ENCODE results near the gene ACY1. TPM values are rescaled to one million over a fixed set of nuclear protein-coding genes. Genes with fewer than 3 reads are reported as not detected.

ACY1 gene
- total RNA-seq, 1 experiment from 2014 or later = 62.6 TPM

DNA sequence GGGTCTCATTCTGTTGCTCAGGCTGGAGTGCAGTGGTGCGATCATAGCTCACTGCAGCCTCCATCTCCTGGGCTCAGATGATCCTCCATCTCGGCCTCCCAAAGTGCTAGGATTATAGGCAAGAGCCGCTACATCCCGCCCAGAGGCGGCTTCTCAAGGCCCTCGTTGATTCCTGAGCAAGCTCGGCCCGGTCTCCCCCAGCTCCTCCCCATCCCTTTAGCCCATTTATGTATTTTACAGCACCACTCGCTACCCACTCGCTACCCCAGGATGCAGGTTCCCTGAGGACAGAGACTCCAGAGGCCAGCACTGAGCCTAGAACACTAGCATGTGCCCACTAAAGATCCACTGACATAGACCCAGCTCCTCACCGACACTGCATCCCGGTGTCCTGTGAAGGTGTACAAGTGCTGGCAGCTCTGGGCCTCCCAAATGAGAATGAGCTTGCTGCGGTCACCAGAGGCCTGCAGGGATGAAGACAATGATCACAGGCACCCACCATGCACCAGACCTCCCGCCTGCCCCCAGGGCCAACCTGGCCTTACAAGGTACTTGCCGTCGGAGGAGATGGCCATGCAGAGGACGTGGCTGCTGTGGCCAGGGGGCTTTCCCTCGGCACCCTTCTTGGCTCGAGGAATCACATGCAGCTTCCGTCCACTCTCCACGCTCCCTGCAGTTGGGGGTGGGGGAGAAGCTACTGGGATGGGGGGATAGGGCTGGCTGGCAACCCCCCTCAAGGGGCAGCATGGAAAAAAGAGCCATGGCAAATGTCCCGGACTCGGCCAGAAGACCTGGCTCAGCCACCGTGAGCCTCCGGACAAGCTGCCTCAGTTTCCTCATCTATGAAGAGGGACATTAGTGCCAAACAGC lies 47.2 kb upstream of the ACY1 start:
- H4K5ac ChIP-seq (ENCODE audit: insufficient read length, low read depth, low read length) = no peak overlapping the region
- Mint-ChIP-seq H3K36me3 (ENCODE audit: insufficient read depth in 1 of 3, low read depth in 3 of 3) (peaks cover 58 to 88% (median 77%) of the 10 kb centered on the region in 3 experiments; a peak in 6 of 7 replicates), H3K27ac (no peak overlapping the region), H3K4me1 (peaks cover 11% of the 10 kb centered on the region in 2 experiments), H3K9me3 (no peaks in the 10 kb centered on the region; a peak in 1 of 5 replicates), H3K4me3 (no peak overlapping the region), H3K27me3 (ENCODE audit: low read depth) (no peaks in the 10 kb centered on the region; the same call in 1 of the 2 replicates)
- DNase-seq = no peak
- no peak overlapping the region for H2BK5ac ChIP-seq (ENCODE audit: insufficient read length, low read length)
- H4K91ac ChIP-seq (ENCODE audit: insufficient read length, low read depth, low read length) = no peak overlapping the region
- no peak overlapping the region for H2AK5ac ChIP-seq (ENCODE audit: insufficient read length, low read length)
- H3K79me2 ChIP-seq (ENCODE audit: insufficient read depth, low read length) = peaks cover 9% of the 10 kb centered on the region
- no peak overlapping the region for H3T11ph ChIP-seq (ENCODE audit: low read length)
- H3K23ac ChIP-seq (ENCODE audit: insufficient read length, low read depth, low read length) = no peak overlapping the region
- H3K79me1 ChIP-seq (ENCODE audit: insufficient read depth, low read depth, low read length, poor library complexity, severe bottlenecking) = peaks cover 12% of the 10 kb centered on the region
- H3K14ac ChIP-seq (ENCODE audit: insufficient read depth, low read length) = no peak overlapping the region
- H2BK120ac ChIP-seq (ENCODE audit: low read depth, low read length, poor library complexity, severe bottlenecking) = no peak overlapping the region
- H2AFZ ChIP-seq (ENCODE audit: low read length) = no peak overlapping the region
- H4K20me1 ChIP-seq (ENCODE audit: control insufficient read depth, insufficient read depth, insufficient read length) = no peaks in the 10 kb centered on the region
- H3K56ac ChIP-seq (ENCODE audit: insufficient read length, low read depth, low read length) = no peak overlapping the region
- H2BK12ac ChIP-seq (ENCODE audit: insufficient read length, low read depth, low read length) = no peak overlapping the region
- H3K9me3 ChIP-seq (ENCODE audit: control insufficient read depth, low read depth, low read length) = no peaks in the 10 kb centered on the region
- no peak overlapping the region for H3K4me2 ChIP-seq (ENCODE audit: insufficient read depth, insufficient read length, low read length)
- peaks cover 4% of the 10 kb centered on the region for H3K23me2 ChIP-seq (ENCODE audit: insufficient read length, low read depth, low read length, poor library complexity, severe bottlenecking)
- H3K27ac ChIP-seq (ENCODE audit: insufficient read length, low read depth, low read length) = no peak overlapping the region
- TF ChIP-seq, protein P1, sequence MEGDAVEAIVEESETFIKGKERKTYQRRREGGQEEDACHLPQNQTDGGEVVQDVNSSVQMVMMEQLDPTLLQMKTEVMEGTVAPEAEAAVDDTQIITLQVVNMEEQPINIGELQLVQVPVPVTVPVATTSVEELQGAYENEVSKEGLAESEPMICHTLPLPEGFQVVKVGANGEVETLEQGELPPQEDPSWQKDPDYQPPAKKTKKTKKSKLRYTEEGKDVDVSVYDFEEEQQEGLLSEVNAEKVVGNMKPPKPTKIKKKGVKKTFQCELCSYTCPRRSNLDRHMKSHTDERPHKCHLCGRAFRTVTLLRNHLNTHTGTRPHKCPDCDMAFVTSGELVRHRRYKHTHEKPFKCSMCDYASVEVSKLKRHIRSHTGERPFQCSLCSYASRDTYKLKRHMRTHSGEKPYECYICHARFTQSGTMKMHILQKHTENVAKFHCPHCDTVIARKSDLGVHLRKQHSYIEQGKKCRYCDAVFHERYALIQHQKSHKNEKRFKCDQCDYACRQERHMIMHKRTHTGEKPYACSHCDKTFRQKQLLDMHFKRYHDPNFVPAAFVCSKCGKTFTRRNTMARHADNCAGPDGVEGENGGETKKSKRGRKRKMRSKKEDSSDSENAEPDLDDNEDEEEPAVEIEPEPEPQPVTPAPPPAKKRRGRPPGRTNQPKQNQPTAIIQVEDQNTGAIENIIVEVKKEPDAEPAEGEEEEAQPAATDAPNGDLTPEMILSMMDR (conservative IDR thresholded peaks at IDR 0.05) = no peak
- no peak overlapping the region for H3K18ac ChIP-seq (ENCODE audit: insufficient read length, low read depth, low read length)
- no CpG with 5 or more reads among the region's 25 CpGs for WGBS (ENCODE audit: extremely low coverage, insufficient read length, low lambda C conversion rate)
- no peak overlapping the region for H3K9ac ChIP-seq (ENCODE audit: extremely low read depth, insufficient read length, low read length)
- H2BK20ac ChIP-seq (ENCODE audit: low read depth, low read length, poor library complexity, severe bottlenecking) = no peak overlapping the region
- no peak overlapping the region for H2BK15ac ChIP-seq (ENCODE audit: low read depth, low read length)
- H4K8ac ChIP-seq (replicated peaks; ENCODE audit: insufficient read length, low read depth, low read length) = no peak overlapping the region
- H3K4me1 ChIP-seq (ENCODE audit: insufficient read depth, low read length) = 0 out of 2 replicates have a peak, but pooled peaks cover 2% of the 10 kb centered on the region
- no peaks in the 10 kb centered on the region for H3K27me3 ChIP-seq (ENCODE audit: insufficient read depth, low read length)
- H3K4ac ChIP-seq (ENCODE audit: low read depth, low read length) = no peak overlapping the region

All from H9 (cell line).